Astrocyte of the hippocampus (primary cell): ENCODE data around the gene KRT71.

Experiments
- DNase-seq: peaks from one replicate; pipeline ENCODE4 v3.0.0; 2011; ENCODE audit warnings: low read depth, low spot score

KRT71 gene

GRCh38 chr12:52497975-52498374 lies 55.0 kb downstream of the KRT71 start:
- DNase-seq, result no peak

- DNase-seq, result peak; percentile 26
These were observed 56.3 kb downstream of the KRT71 start for GRCh38 chr12:52496590-52497071.

- DNase-seq, result no peak
These were observed 56.9 kb downstream of the KRT71 start for GRCh38 chr12:52496054-52496453.

- peak; percentile 10 for DNase-seq
These were observed 57.6 kb downstream of the KRT71 start for GRCh38 chr12:52495389-52495788.

GRCh38 chr12:52494518-52494917 lies 58.4 kb downstream of the KRT71 start:
- no peak for DNase-seq

GRCh38 chr12:52494100-52494499 lies 58.8 kb downstream of the KRT71 start:
- no peak for DNase-seq
